IMR-90 (cell line): ENCODE data around the gene ZNF311. TPM values are rescaled to one million over a fixed set of nuclear protein-coding genes. Genes with fewer than 3 reads are reported as not detected.

ENCODE experiments used
- ATAC-seq: fragments of 200-7000 bp; cut with Tn5 transposase; 2 replicates; pipeline ENCODE4 v1.9.1; 2020; ENCODE audit warnings: low read depth, mild to moderate bottlenecking, moderate library complexity
- BruUV-seq: library from RNA; stranded (reverse); fragments of 400-500 nt; replicated peaks from 2 replicates; lab custom pipeline; 2021; lab: Mats Ljungman, UMichigan
- CTCF ChIA-PET: fragments of 300-600 bp; formaldehyde crosslinking; extraction: SDS; loops from one replicate; lab custom pipeline; 2021; ENCODE audit warnings: antibody characterized with exemption; lab: Yijun Ruan, JAX
- POLR2A ChIA-PET: fragments of 300-600 bp; sonication (Branson Sonifier 250); formaldehyde crosslinking; loops from one replicate; lab custom pipeline; 2022; ENCODE audit warnings: antibody characterized with exemption; ENCODE audit not compliant: unreplicated experiment; lab: Charles Lee
- DNase-seq: peaks from one replicate; pipeline ENCODE4 v3.0.0; 2013
- H2AFZ ChIP-seq: replicated peaks from 2 replicates; pipeline ENCODE3; 2013; ENCODE audit warnings: low read length, mild to moderate bottlenecking; ENCODE audit not compliant: poor library complexity
- H2AK5ac ChIP-seq: 2 replicates; pipeline ENCODE4 v1.6.1; 2013; ENCODE audit warnings: low read depth, low read length, inconsistent platforms
- H2AK9ac ChIP-seq: replicated peaks from 2 replicates; pipeline ENCODE3; 2013; ENCODE audit warnings: mild to moderate bottlenecking, low read depth, low read length, moderate library complexity; ENCODE audit not compliant: poor library complexity
- H2BK120ac ChIP-seq: 2 replicates; pipeline ENCODE4 v1.6.1; 2013; ENCODE audit warnings: low read depth, low read length, inconsistent platforms
- H2BK15ac ChIP-seq: 3 replicates; pipeline ENCODE4 v1.6.1; 2013; ENCODE audit warnings: low read depth, low read length, inconsistent platforms
- H2BK20ac ChIP-seq: 2 replicates; pipeline ENCODE4 v1.6.1; 2013; ENCODE audit warnings: low read depth, mild to moderate bottlenecking, inconsistent platforms, low read length, moderate library complexity
- H2BK5ac ChIP-seq: 2 replicates; pipeline ENCODE4 v1.6.1; 2013; ENCODE audit warnings: mild to moderate bottlenecking, low read depth, low read length, inconsistent platforms; ENCODE audit not compliant: poor library complexity, severe bottlenecking
- H3K14ac ChIP-seq: replicated peaks from 2 replicates; pipeline ENCODE4 v1.6.1; 2013; ENCODE audit warnings: low read depth, low read length, inconsistent platforms
- H3K18ac ChIP-seq: 2 replicates; pipeline ENCODE4 v1.6.1; 2013; ENCODE audit warnings: low read depth, low read length, control low read depth
- H3K23ac ChIP-seq: 2 replicates; pipeline ENCODE4 v1.6.1; 2013; ENCODE audit warnings: low read depth, low read length, inconsistent platforms
- H3K27ac ChIP-seq: 2 replicates; pipeline ENCODE4 v1.5.1; 2013; ENCODE audit warnings: mild to moderate bottlenecking, control low read depth, low read length; ENCODE audit not compliant: insufficient read depth
- H3K27me3 ChIP-seq: 2 replicates; pipeline ENCODE4 v1.6.1; 2013; ENCODE audit warnings: low read length; ENCODE audit not compliant: control insufficient read depth, insufficient read depth
- H3K36me3 ChIP-seq: 2 replicates; pipeline ENCODE4 v1.6.1; 2013; ENCODE audit warnings: low read length, mixed read lengths; ENCODE audit not compliant: control insufficient read depth, insufficient read depth
- H3K4ac ChIP-seq: 2 replicates; pipeline ENCODE4 v1.6.1; 2013; ENCODE audit warnings: low read depth, low read length, inconsistent platforms
- H3K4me1 ChIP-seq: 2 replicates; pipeline ENCODE4 v1.6.1; 2013; ENCODE audit warnings: low read length, mixed read lengths; ENCODE audit not compliant: control insufficient read depth, insufficient read depth
- H3K4me2 ChIP-seq: 2 replicates; pipeline ENCODE4 v1.6.1; 2013; ENCODE audit warnings: low read depth, mild to moderate bottlenecking, control low read depth, low read length, moderate library complexity
- H3K4me3 ChIP-seq: 2 replicates; pipeline ENCODE4 v1.5.1; 2013; ENCODE audit warnings: low read depth, mild to moderate bottlenecking, control low read depth, low read length, moderate library complexity; ENCODE audit not compliant: insufficient read depth
- H3K56ac ChIP-seq: 2 replicates; pipeline ENCODE4 v1.6.1; 2013; ENCODE audit warnings: low read length, inconsistent platforms; ENCODE audit not compliant: insufficient read depth; ENCODE audit errors: extremely low read depth
- H3K79me1 ChIP-seq, 2 experiments: 2 replicates each; pipeline ENCODE4 v1.6.1; 2013; ENCODE audit warnings: low read length in 2 of 2, inconsistent platforms in 1 of 2, low read depth in 1 of 2
- H3K9ac ChIP-seq: 2 replicates; pipeline ENCODE4 v1.6.1; 2013; ENCODE audit warnings: low read depth, low read length, control low read depth
- H3K9me1 ChIP-seq: 2 replicates; pipeline ENCODE4 v1.6.1; 2013; ENCODE audit warnings: low read length, inconsistent platforms; ENCODE audit not compliant: insufficient read depth
- H3K9me3 ChIP-seq: 2 replicates; pipeline ENCODE4 v1.6.1; 2013; ENCODE audit warnings: low read length; ENCODE audit not compliant: control insufficient read depth, insufficient read depth
- H4K20me1 ChIP-seq: 2 replicates; pipeline ENCODE4 v1.6.1; 2013; ENCODE audit warnings: low read length, inconsistent platforms; ENCODE audit not compliant: insufficient read depth
- H4K5ac ChIP-seq: 2 replicates; pipeline ENCODE4 v1.6.1; 2013; ENCODE audit warnings: mild to moderate bottlenecking, low read depth, low read length, control low read depth
- H4K8ac ChIP-seq, 2 experiments: 2 replicates each; pipeline ENCODE4 v1.6.1; 2013; ENCODE audit warnings: low read depth in 2 of 2, low read length in 2 of 2, control low read depth in 1 of 2, inconsistent platforms in 1 of 2
- H4K91ac ChIP-seq: 2 replicates; pipeline ENCODE4 v1.6.1; 2013; ENCODE audit warnings: low read depth, low read length, inconsistent platforms; ENCODE audit not compliant: insufficient read depth
- CHD1 ChIP-seq: IDR thresholded peaks from 2 replicates; pipeline ENCODE4 v1.6.1; 2012; ENCODE audit warnings: low read depth, low read length, improper control_type of control experiment
- MAFK ChIP-seq: IDR thresholded peaks from 2 replicates; pipeline ENCODE4 v1.6.1; 2012; ENCODE audit warnings: low read depth, low read length, improper control_type of control experiment
- NFE2L2 ChIP-seq: fragments of 150-350 bp; IDR thresholded peaks from 2 replicates; pipeline ENCODE4 v1.6.1; 2016; ENCODE audit warnings: low read depth, mild to moderate bottlenecking, low read length
- RAD21 ChIP-seq: IDR thresholded peaks from 2 replicates; pipeline ENCODE4 v1.6.1; 2012; ENCODE audit warnings: low read length, improper control_type of control experiment
- RFX5 ChIP-seq: IDR thresholded peaks from 2 replicates; pipeline ENCODE4 v1.8.0; 2012; ENCODE audit warnings: low read depth, mild to moderate bottlenecking, low read length, moderate library complexity
- WGBS, 2 experiments: methylation state at CpG; one replicate each; pipeline versions ENCODE4 v1.1.5 to v1.1.7; 2013; ENCODE audit warnings: missing lambda C conversion rate in 2 of 2; ENCODE audit not compliant: insufficient read length in 1 of 2; ENCODE audit errors: extremely low coverage in 2 of 2; 5-methylcytosine and 5-hydroxymethylcytosine counted together
- dilution Hi-C: fragments of 300-500 bp; cut with HindIII; formaldehyde crosslinking; loops from one replicate; pipeline ENCODE4 v1.14.3; 2018; ENCODE audit warnings: low sequenced_read_pairs; ENCODE audit not compliant: unreplicated experiment
- in situ Hi-C: fragments of 300-500 bp; cut with MboI; formaldehyde crosslinking; loops from 3 replicates; pipeline ENCODE4 v1.14.3; 2019; ENCODE audit warnings: low sequenced_read_pairs, inconsistent platforms, mixed read lengths
- intact Hi-C: fragments of 100-400 bp; cut with micrococcal nuclease; formaldehyde crosslinking; loops from 2 replicates; pipeline ENCODE4 v1.10.0; 2022
- polyA plus RNA-seq, 3 experiments: library from polyadenylated mRNA; depleted of rRNA; stranded (reverse); fragments of >200 nt; gene quantifications; 2 replicates each; pipeline ENCODE4 v1.2.3, GENCODE V29; 2012; ENCODE audit warnings: low replicate concordance in 1 of 3
- total RNA-seq: library from RNA; depleted of rRNA; stranded (reverse); fragments of >200 nt; gene quantifications from 2 replicates; pipeline ENCODE4 v1.2.3, GENCODE V29; 2012
- TF ChIP-seq, protein P1 (sequence below): fragments of 150-350 bp; IDR thresholded peaks from 2 replicates; pipeline ENCODE4 v1.6.1; 2017; ENCODE audit warnings: mild to moderate bottlenecking, antibody characterized with exemption, low read length, low read depth
- TF ChIP-seq, protein P2 (sequence below): conservative IDR thresholded peaks from 2 replicates; pipeline ENCODE4 v1.5.1; 2012; ENCODE audit warnings: mild to moderate bottlenecking, low read depth, low read length, improper control_type of control experiment

Gene ZNF311
- total and polyA plus RNA-seq, 2 of the 4 experiments (the other 2 are of a cell fraction), result 0.34 to 0.36 TPM

DNA sequence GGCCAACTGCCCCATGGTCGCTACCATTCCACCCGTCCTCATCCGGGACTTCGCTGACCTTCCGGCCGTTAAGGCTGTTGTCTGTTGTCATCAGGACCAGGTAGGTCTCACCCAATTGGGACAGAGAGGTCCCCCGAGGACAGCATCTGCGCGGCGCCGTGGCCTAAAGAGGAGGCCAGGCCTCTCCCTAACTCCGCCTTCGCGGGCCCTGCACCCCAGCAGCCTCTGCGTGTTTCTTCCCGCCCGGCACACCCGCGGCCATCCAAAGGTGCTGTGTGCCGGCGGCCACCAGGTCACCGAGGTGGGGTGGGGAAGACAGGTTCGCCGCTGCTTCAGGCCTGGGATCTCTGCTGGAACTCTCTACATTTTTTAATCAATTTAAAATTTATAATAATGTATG, 30.8 kb upstream of the ZNF311 start:
- Histone ChIP-seq H3K14ac (no peak overlapping the region), H2AFZ (no peak overlapping the region), H3K9me3 (no peaks in the 10 kb centered on the region), H4K20me1 (no peaks in the 10 kb centered on the region), H3K4me3 (no peak overlapping the region), H3K9ac (no peak overlapping the region), H3K23ac (no peak overlapping the region), H2BK15ac (no peak overlapping the region), H2BK20ac (no peak overlapping the region), H3K9me1 (no peaks in the 10 kb centered on the region), H3K27me3 (no peaks in the 10 kb centered on the region), H2AK5ac (no peak overlapping the region), H3K36me3 (no peaks in the 10 kb centered on the region), H3K4me2 (no peak overlapping the region), H3K4me1 (no peaks in the 10 kb centered on the region), H4K5ac (no peak overlapping the region), H3K18ac (no peak overlapping the region), H3K79me1 (no peaks in the 10 kb centered on the region), H3K27ac (no peak overlapping the region), H2BK5ac (no peak overlapping the region), H2AK9ac (no peak overlapping the region), H4K91ac (no peak overlapping the region), H4K8ac (no peak overlapping the region), H3K56ac (no peak overlapping the region), H3K4ac (no peak overlapping the region), H2BK120ac (no peak overlapping the region)
- no TSS peak for BruUV-seq
- ATAC-seq, result no peak
- TF ChIP-seq CHD1 (no peak), MAFK (no peak), NFE2L2 (no peak), RFX5 (no peak), RAD21 (no peak)
- TF ChIP-seq, protein P1, sequence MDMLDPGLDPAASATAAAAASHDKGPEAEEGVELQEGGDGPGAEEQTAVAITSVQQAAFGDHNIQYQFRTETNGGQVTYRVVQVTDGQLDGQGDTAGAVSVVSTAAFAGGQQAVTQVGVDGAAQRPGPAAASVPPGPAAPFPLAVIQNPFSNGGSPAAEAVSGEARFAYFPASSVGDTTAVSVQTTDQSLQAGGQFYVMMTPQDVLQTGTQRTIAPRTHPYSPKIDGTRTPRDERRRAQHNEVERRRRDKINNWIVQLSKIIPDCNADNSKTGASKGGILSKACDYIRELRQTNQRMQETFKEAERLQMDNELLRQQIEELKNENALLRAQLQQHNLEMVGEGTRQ, result no peak
- TF ChIP-seq, protein P2, sequence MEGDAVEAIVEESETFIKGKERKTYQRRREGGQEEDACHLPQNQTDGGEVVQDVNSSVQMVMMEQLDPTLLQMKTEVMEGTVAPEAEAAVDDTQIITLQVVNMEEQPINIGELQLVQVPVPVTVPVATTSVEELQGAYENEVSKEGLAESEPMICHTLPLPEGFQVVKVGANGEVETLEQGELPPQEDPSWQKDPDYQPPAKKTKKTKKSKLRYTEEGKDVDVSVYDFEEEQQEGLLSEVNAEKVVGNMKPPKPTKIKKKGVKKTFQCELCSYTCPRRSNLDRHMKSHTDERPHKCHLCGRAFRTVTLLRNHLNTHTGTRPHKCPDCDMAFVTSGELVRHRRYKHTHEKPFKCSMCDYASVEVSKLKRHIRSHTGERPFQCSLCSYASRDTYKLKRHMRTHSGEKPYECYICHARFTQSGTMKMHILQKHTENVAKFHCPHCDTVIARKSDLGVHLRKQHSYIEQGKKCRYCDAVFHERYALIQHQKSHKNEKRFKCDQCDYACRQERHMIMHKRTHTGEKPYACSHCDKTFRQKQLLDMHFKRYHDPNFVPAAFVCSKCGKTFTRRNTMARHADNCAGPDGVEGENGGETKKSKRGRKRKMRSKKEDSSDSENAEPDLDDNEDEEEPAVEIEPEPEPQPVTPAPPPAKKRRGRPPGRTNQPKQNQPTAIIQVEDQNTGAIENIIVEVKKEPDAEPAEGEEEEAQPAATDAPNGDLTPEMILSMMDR, result no peak
- in situ Hi-C loops (no loop called here), dilution Hi-C loops (no loop called here), intact Hi-C loops (no loop called here)
- whole genome bisulfite sequencing, 2 experiments, result 87% methylated on average over 9 of the region's 24 CpGs; no CpG with 5 or more reads in 1 of the 2 experiments
- no peak for DNase-seq
- POLR2A ChIA-PET, result no interaction called here
- CTCF ChIA-PET, result no interaction called here
